ENCODE data around the gene AANAT.

Gene AANAT

GRCh38 chr17:76469076-76469990 is 1.9 kb downstream of the AANAT start:
- DNase-seq = no peak

GRCh38 chr17:76469991-76470739 is 2.8 kb downstream of the AANAT start:
- DNase-seq = no peak

GRCh38 chr17:76471498-76472257 is 4.3 kb downstream of the AANAT start:
- DNase-seq = no peak

- DNase-seq = no peak
Observed at GRCh38 chr17:76472258-76472645, 4.8 kb downstream of the AANAT start.

- no peak for DNase-seq
Observed at GRCh38 chr17:76472726-76473125, 5.3 kb downstream of the AANAT start.

GRCh38 chr17:76473541-76473985 is 6.2 kb downstream of the AANAT start:
- no peak for DNase-seq

GRCh38 chr17:76474238-76474637 is 6.8 kb downstream of the AANAT start:
- DNase-seq = no peak

GRCh38 chr17:76474894-76475293 is 7.5 kb downstream of the AANAT start:
- DNase-seq = no peak

GRCh38 chr17:76475302-76475701 is 7.9 kb downstream of the AANAT start:
- no peak for DNase-seq

GRCh38 chr17:76476736-76477135 is 9.3 kb downstream of the AANAT start:
- DNase-seq = no peak

GRCh38 chr17:76477576-76477975 is 10.2 kb downstream of the AANAT start:
- no peak for DNase-seq

GRCh38 chr17:76478097-76478496 is 10.7 kb downstream of the AANAT start:
- DNase-seq = no peak

- no peak for DNase-seq
Observed at GRCh38 chr17:76478730-76479514, 11.5 kb downstream of the AANAT start.

- no peak for DNase-seq
Observed at GRCh38 chr17:76479515-76480060, 12.2 kb downstream of the AANAT start.

GRCh38 chr17:76480632-76481031 is 13.2 kb downstream of the AANAT start:
- DNase-seq = no peak

- DNase-seq = no peak
Observed at GRCh38 chr17:76481071-76481655, 13.8 kb downstream of the AANAT start.

GRCh38 chr17:76484228-76484725 is 16.9 kb downstream of the AANAT start:
- DNase-seq = no peak

GRCh38 chr17:76485569-76485968 is 18.2 kb downstream of the AANAT start:
- DNase-seq = no peak

- DNase-seq = no peak
Observed at GRCh38 chr17:76487451-76488192, 20.2 kb downstream of the AANAT start.

- DNase-seq = no peak
Observed at GRCh38 chr17:76490112-76490710, 22.8 kb downstream of the AANAT start.
